Measurements from ENCODE around the gene INTS11. TPM values are rescaled to one million over a fixed set of nuclear protein-coding genes. Genes with fewer than 3 reads are reported as not detected.
"Not testable (repeated sequence)": the region's sequence is repeated elsewhere in the genome, so short reads cannot be mapped to it uniquely, and the experiment has no call there.

The INTS11 gene
- 45.9 TPM for total RNA-seq
- polyA plus RNA-seq = 134 TPM

DNA sequence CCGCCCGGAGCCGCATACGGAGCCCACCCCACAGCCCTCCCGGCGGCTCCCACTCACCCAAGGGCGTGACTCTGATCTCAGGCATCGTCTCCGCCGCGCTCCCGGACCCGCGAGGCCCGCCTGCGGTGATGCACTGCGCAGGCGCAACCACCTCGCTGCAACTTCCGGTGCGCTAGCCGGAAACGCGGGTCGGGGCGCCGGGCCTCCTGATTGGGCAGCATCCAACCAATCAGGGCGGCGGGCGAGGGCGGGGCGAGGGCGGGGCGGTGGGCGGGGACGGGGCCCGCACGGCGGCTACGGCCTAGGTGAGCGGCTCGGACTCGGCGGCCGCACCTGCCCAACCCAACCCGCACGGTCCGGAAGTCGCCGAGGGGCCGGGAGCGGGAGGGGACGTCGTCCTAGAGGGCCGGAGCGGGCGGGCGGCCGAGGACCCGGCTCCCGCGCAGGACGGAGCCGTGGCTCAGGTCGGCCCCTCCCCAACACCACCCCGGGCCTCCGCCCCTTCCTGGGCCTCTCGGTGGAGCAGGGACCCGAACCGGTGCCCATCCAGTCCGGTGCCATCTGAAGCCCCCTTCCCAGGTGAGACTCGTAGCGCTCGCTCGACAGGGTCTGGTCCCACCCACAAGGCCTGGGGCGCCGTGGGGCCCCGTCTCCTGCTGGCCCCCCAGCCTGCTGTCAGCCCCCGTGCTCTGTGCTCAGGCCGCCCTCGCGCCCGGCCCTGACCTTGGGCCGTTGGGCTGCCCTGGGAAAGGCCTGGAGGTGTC, at the start of gene INTS11, which contains the start of gene CPTP:
Gene INTS11, minus strand, starts transcription at position 137 of the 764 bp plus-strand sequence. Its CDS starts 52 bp downstream, at position 85.
Gene CPTP, plus strand, starts transcription at position 279 of the 764 bp plus-strand sequence. CDS start 2,109 bp downstream, outside the sequence.
- peaks cover 5% of the 10 kb centered on the region for H3K36me3 ChIP-seq (ENCODE audit: insufficient read depth)
- H3K4me1 ChIP-seq (ENCODE audit: insufficient read depth) = no peaks in the 10 kb centered on the region
- H3K27ac ChIP-seq (ENCODE audit: low read depth) = peak within 1 kb of the TSS; percentile 88
- 2% methylated on average over 84 of the region's 84 CpGs for WGBS
- peak; percentile 49 for DNase-seq (ENCODE audit: extremely low spot score)
- peak within 1 kb of the TSS; percentile 82 for H3K4me3 ChIP-seq (ENCODE audit: low read depth, low read length)

DNA sequence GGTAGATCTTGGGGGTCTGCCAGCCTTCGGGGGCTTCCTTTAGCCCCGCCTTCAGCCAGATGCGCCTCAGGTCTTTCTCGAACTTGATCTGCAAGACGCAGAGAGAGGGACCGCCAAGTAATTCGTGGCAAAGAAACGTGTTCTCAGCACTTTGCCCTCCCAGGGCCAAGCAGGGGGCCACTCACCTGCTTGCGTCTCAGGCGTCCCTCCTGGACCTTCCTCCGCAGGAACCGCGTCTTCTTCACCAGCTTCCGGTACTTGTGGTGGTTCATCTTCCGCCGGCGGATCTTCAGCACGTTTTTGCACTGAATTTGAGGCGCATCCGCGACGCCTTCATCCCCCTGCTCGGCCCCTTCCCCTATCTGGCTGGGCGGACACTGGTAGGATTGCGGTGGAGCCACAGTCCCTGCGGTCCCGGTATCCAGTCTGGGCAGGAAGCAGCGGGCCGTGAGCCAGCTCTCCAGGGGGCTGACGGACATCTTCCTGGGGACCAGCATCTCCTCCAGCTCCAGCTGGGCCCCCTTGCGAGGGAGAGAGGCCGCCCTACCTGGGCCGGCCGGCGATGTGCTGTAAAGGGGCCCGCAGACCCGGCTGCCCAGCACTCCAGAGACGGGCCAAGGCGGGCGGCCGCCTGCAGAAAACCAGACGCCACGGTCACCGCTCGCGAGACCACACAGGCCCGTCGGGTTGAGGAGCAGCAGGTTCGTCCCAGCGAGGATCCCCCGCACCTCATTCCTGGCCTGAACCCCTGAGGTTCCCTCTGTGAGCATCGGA, 49.5 kb upstream of the INTS11 start:
- no peak overlapping the region for H3K27ac ChIP-seq (ENCODE audit: low read depth)
- 48% methylated on average over 52 of the region's 52 CpGs for WGBS

DNA sequence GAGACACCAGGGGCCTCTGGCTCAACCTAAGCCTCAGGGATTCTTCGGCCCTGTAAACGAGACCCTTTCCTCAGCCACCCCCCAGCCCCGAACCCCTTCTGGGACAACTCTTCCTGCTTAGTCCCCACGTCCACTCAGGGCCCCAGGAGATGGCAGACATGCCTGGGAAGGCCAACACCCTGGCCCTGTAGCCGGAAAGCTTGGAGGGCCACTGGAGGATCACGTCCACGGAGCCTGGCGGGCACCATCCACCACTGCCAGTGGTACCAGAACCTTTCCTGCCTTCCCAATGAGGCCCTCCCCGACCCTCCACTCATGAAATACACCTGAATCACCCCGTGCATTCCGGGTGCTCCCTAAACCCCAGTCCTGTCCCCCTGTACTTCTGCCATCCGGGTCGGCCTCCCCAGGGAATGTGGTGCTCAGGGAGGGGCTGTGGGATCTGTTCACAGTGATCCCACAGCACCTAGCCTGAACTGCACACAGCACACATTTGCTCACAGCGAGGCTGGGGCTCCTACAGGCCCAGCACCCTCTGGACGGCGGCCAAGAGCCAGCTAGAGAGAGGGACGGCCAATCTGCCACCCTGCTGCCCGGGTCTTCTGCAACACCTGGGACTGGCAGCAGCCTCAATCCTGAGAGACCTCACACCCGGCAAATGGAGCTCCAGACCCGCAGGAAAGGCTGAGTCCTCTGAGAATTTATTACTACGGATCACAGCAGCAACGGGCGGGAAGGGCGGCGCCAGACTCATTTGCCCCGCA, 48.8 kb upstream of the INTS11 start:
- no peak overlapping the region for H3K27ac ChIP-seq (ENCODE audit: low read depth)
- WGBS = 89% methylated on average over 26 of the region's 26 CpGs
- DNase-seq (ENCODE audit: extremely low spot score) = no peak
- no peaks in the 10 kb centered on the region for H3K4me1 ChIP-seq (ENCODE audit: insufficient read depth)
- H3K4me3 ChIP-seq (ENCODE audit: low read depth, low read length) = no peak overlapping the region
- no peaks in the 10 kb centered on the region for H3K36me3 ChIP-seq (ENCODE audit: insufficient read depth)

More for the DNA sequence above, 49.5 kb upstream of the INTS11 start:
- Histone ChIP-seq H3K4me3 (ENCODE audit: low read depth, low read length) (peak overlapping the region; percentile 84), H3K4me1 (ENCODE audit: insufficient read depth) (no peaks in the 10 kb centered on the region), H3K36me3 (ENCODE audit: insufficient read depth) (no peaks in the 10 kb centered on the region)
- DNase-seq (ENCODE audit: extremely low spot score) = no peak

DNA sequence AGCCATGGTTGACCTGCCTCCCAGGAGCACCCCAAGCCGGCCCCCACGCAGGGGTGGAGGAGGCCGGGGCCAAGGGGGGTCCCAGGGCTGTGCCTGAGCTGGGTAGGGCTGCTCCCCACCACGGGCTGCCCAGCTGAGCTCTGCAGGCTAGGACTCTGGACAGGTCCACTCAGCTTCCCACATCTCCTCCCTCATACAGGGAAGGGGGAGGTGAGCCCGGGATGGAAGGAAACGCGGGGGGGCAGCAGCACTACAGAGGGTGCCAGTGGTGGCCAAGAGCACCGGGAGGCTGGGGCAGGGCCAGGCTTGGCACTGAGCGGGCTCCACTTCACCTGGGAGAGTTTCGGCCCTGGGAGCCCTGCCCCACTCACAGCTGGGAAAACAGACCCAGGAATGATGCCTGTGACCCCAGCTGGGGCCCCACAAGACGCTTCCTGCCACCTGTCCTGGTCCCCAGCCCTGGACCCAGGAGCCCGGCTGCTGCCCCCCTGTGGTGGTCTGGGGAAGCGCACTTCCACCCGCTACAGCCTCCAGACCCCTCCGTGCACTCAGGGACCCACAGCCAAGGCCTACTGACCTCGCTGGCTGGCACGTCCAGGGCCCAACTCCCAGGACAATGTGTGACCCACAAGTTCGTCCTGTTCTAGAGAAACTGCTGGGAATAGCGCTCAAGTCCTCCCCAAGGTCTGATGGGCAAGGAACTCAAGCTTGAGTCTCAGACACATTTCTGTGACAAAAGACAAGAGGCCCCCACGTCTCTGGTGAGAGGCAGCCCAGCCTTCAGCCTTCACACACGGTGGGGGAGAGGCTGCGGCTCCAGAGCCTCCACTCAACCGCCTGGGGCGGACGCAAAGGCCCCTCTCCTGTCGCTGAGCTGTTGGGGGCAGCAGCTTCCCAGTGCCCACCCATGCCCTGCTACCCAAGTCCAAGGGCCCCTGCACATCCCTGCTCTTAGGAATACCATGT, 47.6 kb upstream of the INTS11 start:
- H3K36me3 ChIP-seq (ENCODE audit: insufficient read depth) = no peaks in the 10 kb centered on the region
- H3K4me3 ChIP-seq (ENCODE audit: low read depth, low read length) = no peak overlapping the region
- H3K4me1 ChIP-seq (ENCODE audit: insufficient read depth) = no peaks in the 10 kb centered on the region
- H3K27ac ChIP-seq (ENCODE audit: low read depth) = no peak overlapping the region
- no peak for DNase-seq (ENCODE audit: extremely low spot score)
- WGBS = 33% methylated on average over 26 of the region's 26 CpGs

DNA sequence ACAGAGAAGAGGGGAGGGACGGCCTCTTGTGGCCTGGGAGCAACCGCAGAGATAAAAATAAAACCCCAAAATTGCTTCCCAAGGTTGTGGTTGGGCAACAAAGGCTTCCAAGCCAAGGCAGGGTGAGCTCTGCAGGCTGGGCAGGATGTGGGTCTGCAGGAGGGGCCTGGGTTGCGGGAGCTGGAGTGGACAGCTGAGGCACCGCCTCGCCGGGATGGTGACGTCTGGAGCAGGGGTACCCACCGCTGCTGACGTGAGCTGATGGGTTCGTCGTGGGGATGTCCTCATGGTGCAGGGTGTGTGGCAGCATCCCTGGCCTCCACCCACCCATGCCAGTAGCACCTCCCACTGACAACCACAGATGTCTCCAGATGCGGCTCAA, 46.9 kb upstream of the INTS11 start:
- H3K27ac ChIP-seq (ENCODE audit: low read depth) = no peak overlapping the region
- WGBS = 61% methylated on average over 12 of the region's 12 CpGs
- no peaks in the 10 kb centered on the region for H3K4me1 ChIP-seq (ENCODE audit: insufficient read depth)
- no peak overlapping the region for H3K4me3 ChIP-seq (ENCODE audit: low read depth, low read length)
- H3K36me3 ChIP-seq (ENCODE audit: insufficient read depth) = no peaks in the 10 kb centered on the region
- DNase-seq (ENCODE audit: extremely low spot score) = no peak

DNA sequence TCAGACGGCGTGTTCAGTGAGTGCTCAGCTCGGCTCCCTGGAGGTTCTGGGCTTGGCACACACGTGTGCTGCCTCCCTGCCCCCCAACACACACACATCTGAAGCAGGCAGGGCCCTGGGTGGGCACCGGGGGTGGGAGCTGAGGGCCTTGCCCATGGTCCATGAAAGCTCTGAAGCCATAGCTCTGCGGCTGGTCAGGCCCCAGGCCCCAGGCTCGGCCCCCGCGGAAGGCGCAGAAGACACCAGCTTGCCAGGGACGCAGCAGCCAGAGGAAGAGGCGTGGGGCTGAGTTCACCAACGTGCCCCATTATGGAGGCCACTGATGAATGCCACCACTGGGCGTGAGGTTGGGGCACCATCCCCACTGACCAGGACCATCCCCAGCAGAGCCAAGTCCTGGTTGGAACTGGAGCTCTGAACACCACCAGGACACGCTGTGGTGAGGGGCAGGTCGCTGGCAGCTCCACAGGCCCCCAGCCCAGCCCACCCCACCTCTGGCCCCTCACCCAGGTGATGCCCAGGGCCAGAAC, 46.4 kb upstream of the INTS11 start:
- WGBS = 84% methylated on average over 16 of the region's 16 CpGs
- Histone ChIP-seq H3K4me1 (ENCODE audit: insufficient read depth) (no peaks in the 10 kb centered on the region), H3K36me3 (ENCODE audit: insufficient read depth) (no peaks in the 10 kb centered on the region), H3K27ac (ENCODE audit: low read depth) (no peak overlapping the region), H3K4me3 (ENCODE audit: low read depth, low read length) (no peak overlapping the region)
- DNase-seq (ENCODE audit: extremely low spot score) = no peak

DNA sequence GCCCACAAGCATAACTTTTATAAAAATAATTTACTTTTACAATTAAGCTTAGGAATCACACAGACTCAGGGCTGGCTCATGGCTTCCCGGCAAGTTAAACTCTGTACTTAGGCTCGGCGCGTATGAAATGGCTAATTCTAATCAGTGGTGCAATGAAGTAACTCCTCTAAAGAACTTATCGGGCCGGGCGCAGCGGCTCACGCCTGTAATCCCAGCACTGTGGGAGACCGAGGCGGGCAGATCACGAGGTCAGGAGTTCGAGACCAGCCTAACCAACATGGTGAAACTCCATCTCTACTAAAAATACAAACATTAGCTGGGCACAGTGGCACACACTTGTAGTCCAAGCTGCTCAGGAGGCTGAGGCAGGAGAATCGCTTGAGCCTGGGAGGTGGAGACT, 45.6 kb upstream of the INTS11 start:
- H3K4me1 ChIP-seq (ENCODE audit: insufficient read depth); H3K4me3 ChIP-seq (ENCODE audit: low read depth, low read length); H3K27ac ChIP-seq (ENCODE audit: low read depth); DNase-seq (ENCODE audit: extremely low spot score); H3K36me3 ChIP-seq (ENCODE audit: insufficient read depth): not testable (repeated sequence)
- WGBS = 93% methylated on average over 14 of the region's 14 CpGs

DNA sequence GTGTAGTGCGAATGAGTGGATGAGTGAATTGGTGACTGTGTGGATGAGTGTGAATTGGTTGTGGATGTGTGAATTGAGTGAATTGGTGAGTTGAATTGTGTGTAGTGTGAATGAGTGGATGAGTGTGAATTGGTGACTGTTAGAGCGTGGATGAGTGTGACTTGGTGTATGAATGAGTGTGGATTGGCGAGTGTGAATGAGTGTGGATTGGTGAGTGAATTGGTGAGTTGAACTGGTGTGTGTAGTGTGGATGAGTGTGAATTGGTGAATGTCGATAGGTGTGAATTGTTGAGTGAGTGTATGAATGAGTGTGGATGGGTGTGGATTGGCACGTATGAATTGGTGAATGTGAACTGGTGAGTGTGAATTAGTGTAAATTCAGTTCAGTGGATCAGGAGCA, 42.9 kb upstream of the INTS11 start:
- no peak overlapping the region for H3K27ac ChIP-seq (ENCODE audit: low read depth)
- no peak for DNase-seq (ENCODE audit: extremely low spot score)
- H3K4me1 ChIP-seq (ENCODE audit: insufficient read depth) = no peaks in the 10 kb centered on the region
- WGBS = 95% methylated on average over 5 of the region's 5 CpGs
- no peak overlapping the region for H3K4me3 ChIP-seq (ENCODE audit: low read depth, low read length)
- no peaks in the 10 kb centered on the region for H3K36me3 ChIP-seq (ENCODE audit: insufficient read depth)

DNA sequence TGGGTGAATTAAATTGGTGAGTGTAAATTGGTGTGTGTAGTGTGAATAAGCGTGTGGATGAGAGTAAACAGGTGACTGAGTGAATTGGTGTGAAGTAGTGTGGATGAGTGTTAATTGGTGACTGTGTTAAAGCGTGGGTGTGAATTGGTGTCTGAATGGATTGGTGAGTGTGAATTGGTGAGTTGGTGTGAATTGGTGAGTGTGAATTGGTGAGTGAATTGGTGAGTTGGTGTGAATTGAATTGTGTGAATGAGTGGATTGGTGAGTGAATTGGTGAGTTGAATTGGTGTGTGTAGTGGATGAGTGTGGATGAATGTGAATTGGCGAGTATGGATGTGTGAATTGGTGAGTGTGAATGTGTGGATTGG, 42.2 kb upstream of the INTS11 start:
- no peak overlapping the region for H3K4me3 ChIP-seq (ENCODE audit: low read depth, low read length)
- WGBS = 97% methylated on average over 3 of the region's 3 CpGs
- DNase-seq (ENCODE audit: extremely low spot score) = no peak

DNA sequence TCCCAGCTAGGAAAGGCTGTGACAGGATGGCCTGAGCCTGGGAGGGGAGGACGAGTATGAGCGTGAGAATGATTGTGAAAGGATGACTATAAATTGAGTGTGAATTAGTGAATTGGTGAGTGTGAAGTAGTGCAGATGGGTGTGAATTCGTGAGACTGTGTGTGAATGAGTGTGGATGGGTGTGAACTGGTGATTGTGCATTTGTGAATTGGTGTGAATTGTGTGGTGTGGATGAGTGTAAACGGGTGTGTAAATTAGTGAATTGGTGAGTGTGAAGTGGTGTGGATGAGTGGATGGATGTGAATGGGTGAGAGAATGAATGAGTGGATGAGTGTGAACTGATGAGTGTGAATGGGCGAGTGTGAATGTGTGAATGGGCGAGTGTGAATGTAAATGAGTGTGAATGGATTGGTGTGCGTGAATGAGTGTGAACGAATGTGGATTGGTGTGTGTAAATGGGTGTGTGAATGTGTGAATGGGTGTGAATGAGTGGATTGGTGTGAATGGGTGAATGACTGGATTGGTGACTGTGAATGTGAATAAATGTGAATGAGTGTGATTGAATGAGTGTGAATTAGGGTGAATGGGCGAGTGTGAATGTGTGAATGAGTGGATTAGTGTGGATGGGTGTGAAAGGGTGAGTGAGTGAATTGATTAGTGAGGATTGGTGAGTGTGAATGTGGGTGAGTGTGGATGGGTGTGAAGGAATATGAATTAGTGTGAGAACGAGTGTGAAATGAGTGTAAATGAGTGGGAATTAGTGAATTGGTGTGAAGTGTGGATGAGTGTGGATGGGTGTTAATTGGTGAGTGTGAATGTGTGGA, 41.6 kb upstream of the INTS11 start:
- 83% methylated on average over 10 of the region's 10 CpGs for WGBS
- Histone ChIP-seq H3K36me3 (ENCODE audit: insufficient read depth) (no peaks in the 10 kb centered on the region), H3K27ac (ENCODE audit: low read depth) (no peak overlapping the region), H3K4me1 (ENCODE audit: insufficient read depth) (no peaks in the 10 kb centered on the region), H3K4me3 (ENCODE audit: low read depth, low read length) (no peak overlapping the region)
- no peak for DNase-seq (ENCODE audit: extremely low spot score)

More for the DNA sequence above, 42.2 kb upstream of the INTS11 start:
- Histone ChIP-seq H3K27ac (ENCODE audit: low read depth) (no peak overlapping the region), H3K4me1 (ENCODE audit: insufficient read depth) (no peaks in the 10 kb centered on the region), H3K36me3 (ENCODE audit: insufficient read depth) (no peaks in the 10 kb centered on the region)

DNA sequence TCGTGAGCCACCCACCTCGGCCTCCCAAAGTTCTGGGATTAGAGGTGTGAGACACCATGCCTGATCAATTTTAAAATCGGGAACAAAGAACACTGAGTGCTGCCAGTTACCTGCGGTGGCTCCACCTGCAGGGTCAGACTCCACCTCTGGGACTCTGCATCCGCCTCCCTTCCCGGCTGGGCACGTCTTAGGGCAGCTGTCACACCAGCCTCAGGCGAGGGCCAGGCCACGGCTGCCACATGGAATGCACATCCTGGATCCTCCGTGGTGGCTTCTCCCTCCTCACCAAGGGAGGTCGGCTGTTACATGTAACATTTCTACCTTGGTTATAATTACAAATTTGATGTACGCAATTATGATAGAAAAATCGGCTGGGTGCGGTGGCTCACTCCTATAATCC, 39.8 kb upstream of the INTS11 start:
- Histone ChIP-seq H3K36me3 (ENCODE audit: insufficient read depth) (no peaks in the 10 kb centered on the region), H3K27ac (ENCODE audit: low read depth) (no peak overlapping the region), H3K4me1 (ENCODE audit: insufficient read depth) (no peaks in the 10 kb centered on the region), H3K4me3 (ENCODE audit: low read depth, low read length) (no peak overlapping the region)
- DNase-seq (ENCODE audit: extremely low spot score) = no peak
- 79% methylated on average over 14 of the region's 14 CpGs for WGBS

DNA sequence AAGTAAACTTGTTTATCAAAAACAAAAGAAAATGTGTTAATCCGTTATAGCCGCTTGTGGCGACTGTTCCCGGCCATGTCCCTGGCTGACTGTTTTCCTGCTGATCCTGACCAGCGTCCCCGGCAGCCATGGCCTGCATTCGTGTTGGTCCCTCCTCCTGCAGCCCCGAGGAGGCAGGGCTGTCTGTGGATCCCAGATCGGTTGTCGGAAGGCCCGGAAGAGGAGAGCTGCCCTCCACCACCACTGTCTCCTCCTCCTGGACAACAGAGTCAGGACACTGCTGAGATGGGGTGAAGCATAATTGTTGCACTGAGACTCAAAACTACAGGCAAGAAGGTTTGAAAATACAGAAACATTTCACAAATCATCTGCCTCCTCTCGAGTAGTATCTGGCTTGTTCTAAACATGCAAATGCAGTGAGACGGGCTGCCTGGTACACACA, 37.5 kb upstream of the INTS11 start:
- no peak overlapping the region for H3K4me3 ChIP-seq (ENCODE audit: low read depth, low read length)
- H3K27ac ChIP-seq (ENCODE audit: low read depth) = peak overlapping the region; percentile 28
- no peaks in the 10 kb centered on the region for H3K36me3 ChIP-seq (ENCODE audit: insufficient read depth)
- 13% methylated on average over 13 of the region's 13 CpGs for WGBS
- H3K4me1 ChIP-seq (ENCODE audit: insufficient read depth) = no peaks in the 10 kb centered on the region
- no peak for DNase-seq (ENCODE audit: extremely low spot score)
